Ascending aorta (tissue), 2 donors: ENCODE results near the gene PITX3. TPM values are rescaled to one million over a fixed set of nuclear protein-coding genes. Genes with fewer than 3 reads are reported as not detected.
A peak's percentile ranks its signal among the peaks of the same experiment; 100 is the strongest.

Experiments
- DNase-seq, 2 donors: peaks; one replicate each; pipeline ENCODE4 v3.0.0-alpha.2; 2019; ENCODE audit warnings: low spot score in 2 of 2
- H3K27ac ChIP-seq, 2 donors: fragments of 200-600 bp; sonication (generic); one replicate each; pipeline ENCODE4 v1.5.1; 2016 to 2017; ENCODE audit warnings: mild to moderate bottlenecking in 1 of 2
- H3K27me3 ChIP-seq: fragments of 200-600 bp; sonication (generic); one replicate; pipeline ENCODE4 v1.5.1; 2017
- H3K36me3 ChIP-seq, 2 donors: fragments of 200-600 bp; sonication (generic); one replicate each; pipeline ENCODE4 v1.5.1; 2016
- H3K4me1 ChIP-seq, 2 donors: fragments of 200-600 bp; sonication (generic); one replicate each; pipeline ENCODE4 v1.5.1; 2016 to 2017; ENCODE audit warnings: mild to moderate bottlenecking in 1 of 2
- H3K4me3 ChIP-seq, 2 donors: fragments of 200-600 bp; sonication (generic); one replicate each; pipeline ENCODE4 v1.5.1; 2016 to 2017; ENCODE audit warnings: mild to moderate bottlenecking in 1 of 2
- H3K9me3 ChIP-seq, 2 donors: fragments of 200-600 bp; sonication (generic); one replicate each; pipeline ENCODE4 v1.5.1; 2016
- CTCF ChIP-seq, 3 experiments: fragments of 200-600 bp in 2 of 3; fragments of 450-650 bp in 1 of 3; sonication (generic) in 2 of 3; IDR thresholded peaks; one replicate each; pipeline ENCODE4 v1.5.1; 2016 to 2019; ENCODE audit warnings: antibody characterized with exemption in 3 of 3, mild to moderate bottlenecking in 1 of 3, moderate library complexity in 1 of 3
- intact Hi-C: fragments of 100-400 bp; cut with DNase I; formaldehyde crosslinking; loops from one replicate; pipeline ENCODE4 v1.15.1; 2023
- total RNA-seq: library from RNA; depleted of rRNA; stranded (reverse); fragments of >200 nt; gene quantifications from one replicate; pipeline ENCODE4 v1.1.0, GENCODE V29; 2016

PITX3 gene
- total RNA-seq, 1 donor from 2014 or later: not detected

GRCh38 chr10:102234888-102235597, 6.3 kb downstream of the PITX3 start:
- Histone ChIP-seq H3K4me1 (peaks cover 16 to 17% of the 10 kb centered on the region in 2 donors), H3K27ac (no peak overlapping the region), H3K36me3 (no peaks in the 10 kb centered on the region), H3K4me3 (no peak overlapping the region), H3K27me3 (peaks cover 20% of the 10 kb centered on the region), H3K9me3 (no peaks in the 10 kb centered on the region)
- intact Hi-C loops: no loop called here
- DNase-seq: no peak
- TF ChIP-seq CTCF (IDR thresholded peaks at IDR 0.05): no peak

DNA sequence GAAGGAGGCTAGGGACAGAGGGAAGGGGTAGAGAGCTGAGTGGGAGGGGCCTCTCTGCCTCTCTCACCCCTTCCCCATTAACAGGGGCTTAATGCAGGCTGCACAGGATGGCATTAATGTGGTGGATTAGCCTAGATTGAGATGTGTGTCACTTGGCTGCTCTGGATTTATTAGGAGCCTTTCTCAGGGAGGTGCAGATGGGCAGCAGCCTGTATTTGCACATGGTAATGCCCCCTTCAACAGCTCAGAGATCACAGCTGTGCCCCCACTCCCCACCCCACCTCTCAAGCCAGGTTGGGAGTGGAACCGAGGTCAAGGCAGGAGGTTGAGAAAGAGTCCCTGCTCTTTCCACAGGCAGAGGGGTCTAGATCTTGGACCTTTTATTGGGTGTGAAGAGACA, 7.3 kb downstream of the PITX3 start:
- no peaks in the 10 kb centered on the region for H3K9me3 ChIP-seq
- no peak overlapping the region for H3K27ac ChIP-seq
- no peaks in the 10 kb centered on the region for H3K36me3 ChIP-seq
- no peak for DNase-seq
- H3K4me3 ChIP-seq: no peak overlapping the region
- intact Hi-C loops: no loop called here
- peaks cover 20% of the 10 kb centered on the region for H3K27me3 ChIP-seq
- TF ChIP-seq CTCF (IDR thresholded peaks at IDR 0.05): no peak
- H3K4me1 ChIP-seq: peaks cover 18% of the 10 kb centered on the region in 2 donors

- no peak for DNase-seq
- peaks cover 20% of the 10 kb centered on the region for H3K27me3 ChIP-seq
- intact Hi-C loops: loop anchor here (2.0 kb wide), 1 partner anchor 13 kb away; the partner anchor contains the start of gene GBF1
Observed at GRCh38 chr10:102231357-102232318, 9.7 kb downstream of the PITX3 start.

GRCh38 chr10:102230861-102231356, 10.4 kb downstream of the PITX3 start:
- intact Hi-C loops: loop anchor here (2.0 kb wide), 1 partner anchor 14 kb away; the partner anchor contains the start of gene GBF1
- H3K27me3 ChIP-seq: peaks cover 20% of the 10 kb centered on the region

More at GRCh38 chr10:102231357-102232318, 9.7 kb downstream of the PITX3 start:
- Histone ChIP-seq H3K4me1 (peaks cover 18 to 19% of the 10 kb centered on the region in 2 donors), H3K9me3 (no peaks in the 10 kb centered on the region), H3K27ac (no peak overlapping the region), H3K4me3 (peak overlapping the region; percentile 61 to 72), H3K36me3 (no peaks in the 10 kb centered on the region)
- peak in 2 of 3 experiments; percentile 49 to 59 for TF ChIP-seq CTCF (IDR thresholded peaks at IDR 0.05)

More at GRCh38 chr10:102230861-102231356, 10.4 kb downstream of the PITX3 start:
- Histone ChIP-seq H3K9me3 (no peaks in the 10 kb centered on the region), H3K36me3 (no peaks in the 10 kb centered on the region), H3K27ac (no peak overlapping the region), H3K4me1 (peaks cover 18 to 25% of the 10 kb centered on the region in 2 donors), H3K4me3 (peak overlapping the region; percentile 61 to 72)
- no peak for DNase-seq
- TF ChIP-seq CTCF (IDR thresholded peaks at IDR 0.05): peak; percentile 9 to 38 (median 18)
